PC-3 (cell line): Measurements from ENCODE around the gene PLK5. TPM values are rescaled to one million over a fixed set of nuclear protein-coding genes. Genes with fewer than 3 reads are reported as not detected.

Experiments used
- ATAC-seq: fragments of 200-7000 bp; cut with Tn5 transposase; 2 replicates; pipeline ENCODE4 v1.9.1; 2020; ENCODE audit warnings: mild to moderate bottlenecking, moderate library complexity
- BruUV-seq: library from RNA; stranded (reverse); fragments of 400-500 nt; replicated peaks from 2 replicates; lab custom pipeline; 2021; lab: Mats Ljungman, UMichigan
- CTCF ChIA-PET: fragments of 300-600 bp; sonication (Branson Sonifier 250); formaldehyde crosslinking; loops from one replicate; lab custom pipeline; 2022; ENCODE audit warnings: antibody characterized with exemption; lab: Charles Lee
- POLR2A ChIA-PET: fragments of 300-600 bp; sonication (Branson Sonifier 250); formaldehyde crosslinking; loops from one replicate; lab custom pipeline; 2022; ENCODE audit warnings: antibody characterized with exemption; ENCODE audit not compliant: unreplicated experiment; lab: Charles Lee
- DNase-seq: peaks from one replicate; pipeline ENCODE4 v3.0.0-alpha.2; 2015
- H2AFZ ChIP-seq: fragments of 300-600 bp; sonication (generic); 2 replicates; pipeline ENCODE4 v1.6.0; 2016; ENCODE audit warnings: antibody characterized with exemption, low read length
- H3F3A ChIP-seq: fragments of 300-600 bp; sonication (generic); one replicate; pipeline ENCODE4 v1.6.0; 2017; ENCODE audit warnings: antibody characterized with exemption, low read length, control low read depth, mild to moderate bottlenecking; ENCODE audit not compliant: unreplicated experiment
- H3K27ac ChIP-seq: fragments of 300-600 bp; sonication (generic); 2 replicates; pipeline ENCODE4 v1.5.1; 2016; ENCODE audit warnings: mild to moderate bottlenecking, low read length
- H3K27me3 ChIP-seq: fragments of 300-600 bp; sonication (generic); 2 replicates; pipeline ENCODE4 v1.6.1; 2016; ENCODE audit warnings: low read length, mixed read lengths
- H3K36me3 ChIP-seq: fragments of 300-600 bp; sonication (generic); 2 replicates; pipeline ENCODE4 v1.6.1; 2016; ENCODE audit warnings: low read depth, mixed run types, low read length, mixed read lengths
- H3K4me1 ChIP-seq: fragments of 300-600 bp; sonication (generic); 2 replicates; pipeline ENCODE4 v1.5.1; 2016; ENCODE audit warnings: low read length; ENCODE audit not compliant: insufficient read depth
- H3K4me2 ChIP-seq: fragments of 300-600 bp; sonication (generic); 2 replicates; pipeline ENCODE4 v1.6.0; 2016; ENCODE audit warnings: low read length
- H3K4me3 ChIP-seq: fragments of 300-600 bp; sonication (generic); 2 replicates; pipeline ENCODE4 v1.5.1; 2016; ENCODE audit warnings: mild to moderate bottlenecking, low read length, mixed read lengths
- H3K79me2 ChIP-seq: fragments of 300-600 bp; sonication (generic); 2 replicates; pipeline ENCODE4 v1.6.1; 2017; ENCODE audit warnings: low read length, mixed read lengths
- H3K9ac ChIP-seq: fragments of 300-600 bp; sonication (generic); 2 replicates; pipeline ENCODE4 v1.6.0; 2016; ENCODE audit warnings: mild to moderate bottlenecking, low read length
- H3K9me2 ChIP-seq: fragments of 300-600 bp; sonication (generic); replicated peaks from 2 replicates; pipeline ENCODE4 v1.6.1; 2016; ENCODE audit warnings: mixed run types, low read length, mixed read lengths
- H3K9me3 ChIP-seq: fragments of 300-600 bp; sonication (generic); 2 replicates; pipeline ENCODE4 v1.6.1; 2016; ENCODE audit warnings: low read length, mixed read lengths
- H4K20me1 ChIP-seq: fragments of 300-600 bp; sonication (generic); 2 replicates; pipeline ENCODE4 v1.6.1; 2016; ENCODE audit warnings: low read length, mixed read lengths
- EZH2 ChIP-seq: fragments of 300-600 bp; sonication (generic); IDR thresholded peaks from one replicate; pipeline ENCODE4 v1.6.1; 2017; ENCODE audit warnings: antibody characterized with exemption, mild to moderate bottlenecking, low read length; ENCODE audit not compliant: unreplicated experiment
- EZH2phosphoT487 ChIP-seq: fragments of 300-600 bp; sonication (generic); IDR thresholded peaks from 2 replicates; pipeline ENCODE4 v1.6.1; 2018; ENCODE audit warnings: mild to moderate bottlenecking, antibody characterized with exemption, low read length, borderline replicate concordance
- intact Hi-C: fragments of 100-400 bp; cut with micrococcal nuclease; formaldehyde crosslinking; loops from 2 replicates; pipeline ENCODE4 v1.9.0; 2023
- total RNA-seq: library from RNA; depleted of rRNA; stranded (reverse); fragments of >200 nt; gene quantifications from 2 replicates; pipeline ENCODE4 v1.2.3, GENCODE V29; 2014
- TF ChIP-seq, protein P1 (sequence below): fragments of 300-600 bp; sonication (generic); conservative IDR thresholded peaks from 2 replicates; pipeline ENCODE4 v1.5.1; 2017; ENCODE audit warnings: antibody characterized with exemption, low read depth, mild to moderate bottlenecking, low read length

Gene PLK5
- total RNA-seq, 1 experiment from 2014 or later = not detected

DNA sequence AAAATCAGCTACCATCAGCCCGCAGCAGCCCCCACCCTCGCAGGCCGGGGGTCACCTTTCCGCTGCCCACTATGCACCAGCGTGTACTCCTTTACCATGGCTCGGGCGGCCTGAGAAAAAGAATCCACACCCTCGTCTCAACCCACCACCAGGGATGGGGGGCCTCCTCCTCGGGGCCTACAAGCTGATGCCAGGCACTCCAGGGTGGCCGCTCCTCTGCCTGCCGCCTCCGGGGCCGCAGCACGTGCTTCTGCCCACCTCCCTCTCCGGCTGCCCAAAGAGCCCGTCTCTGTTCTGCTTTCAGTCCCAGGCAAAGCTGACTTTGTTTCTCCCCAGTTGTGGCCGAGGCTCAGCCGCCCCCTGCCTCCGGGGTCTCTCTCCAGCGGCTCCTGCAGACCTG is 55.3 kb downstream of the PLK5 start:
- H3K27me3 ChIP-seq = no peaks in the 10 kb centered on the region
- no peaks in the 10 kb centered on the region for H3F3A ChIP-seq
- no peak overlapping the region for H2AFZ ChIP-seq
- ATAC-seq (no peak), DNase-seq (no peak)
- H3K9me3 ChIP-seq = no peaks in the 10 kb centered on the region
- BruUV-seq = no TSS peak
- no peaks in the 10 kb centered on the region for H3K9me2 ChIP-seq
- no peaks in the 10 kb centered on the region for H3K36me3 ChIP-seq
- ChIA-PET CTCF (no interaction called here), POLR2A (no interaction called here)
- H3K4me1 ChIP-seq = no peaks in the 10 kb centered on the region
- H3K9ac ChIP-seq = no peak overlapping the region
- no peak overlapping the region for H3K4me2 ChIP-seq
- no peaks in the 10 kb centered on the region for H3K79me2 ChIP-seq
- no peak overlapping the region for H3K27ac ChIP-seq
- no peaks in the 10 kb centered on the region for H4K20me1 ChIP-seq
- TF ChIP-seq, protein P1, sequence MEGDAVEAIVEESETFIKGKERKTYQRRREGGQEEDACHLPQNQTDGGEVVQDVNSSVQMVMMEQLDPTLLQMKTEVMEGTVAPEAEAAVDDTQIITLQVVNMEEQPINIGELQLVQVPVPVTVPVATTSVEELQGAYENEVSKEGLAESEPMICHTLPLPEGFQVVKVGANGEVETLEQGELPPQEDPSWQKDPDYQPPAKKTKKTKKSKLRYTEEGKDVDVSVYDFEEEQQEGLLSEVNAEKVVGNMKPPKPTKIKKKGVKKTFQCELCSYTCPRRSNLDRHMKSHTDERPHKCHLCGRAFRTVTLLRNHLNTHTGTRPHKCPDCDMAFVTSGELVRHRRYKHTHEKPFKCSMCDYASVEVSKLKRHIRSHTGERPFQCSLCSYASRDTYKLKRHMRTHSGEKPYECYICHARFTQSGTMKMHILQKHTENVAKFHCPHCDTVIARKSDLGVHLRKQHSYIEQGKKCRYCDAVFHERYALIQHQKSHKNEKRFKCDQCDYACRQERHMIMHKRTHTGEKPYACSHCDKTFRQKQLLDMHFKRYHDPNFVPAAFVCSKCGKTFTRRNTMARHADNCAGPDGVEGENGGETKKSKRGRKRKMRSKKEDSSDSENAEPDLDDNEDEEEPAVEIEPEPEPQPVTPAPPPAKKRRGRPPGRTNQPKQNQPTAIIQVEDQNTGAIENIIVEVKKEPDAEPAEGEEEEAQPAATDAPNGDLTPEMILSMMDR = no peak
- TF ChIP-seq EZH2phosphoT487 = no peak
- TF ChIP-seq EZH2 = no peak
- intact Hi-C loops = no loop called here
- no peak overlapping the region for H3K4me3 ChIP-seq

DNA sequence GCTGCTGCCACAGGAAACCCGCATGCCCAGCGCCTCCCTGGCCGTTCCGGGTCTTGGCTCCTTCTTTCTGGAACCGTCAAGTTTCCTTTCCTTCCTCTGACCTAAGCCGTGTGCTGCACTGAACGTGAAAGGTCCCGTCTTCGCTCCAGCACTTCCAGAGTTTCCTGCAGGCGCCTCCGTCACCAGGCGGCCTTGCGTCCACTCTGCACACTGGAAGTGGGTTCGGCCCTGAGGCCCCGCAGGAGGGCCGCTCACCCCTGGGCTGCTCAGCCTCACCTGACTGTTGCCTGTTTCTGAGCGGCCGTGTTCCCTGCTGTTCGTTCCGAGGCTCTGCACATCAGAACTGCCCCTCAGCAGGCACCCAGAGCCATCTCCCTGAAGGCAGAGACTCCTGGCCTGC is 56.5 kb downstream of the PLK5 start:
- Histone ChIP-seq H3K36me3 (no peaks in the 10 kb centered on the region), H3F3A (no peaks in the 10 kb centered on the region), H3K27ac (no peak overlapping the region), H4K20me1 (no peaks in the 10 kb centered on the region), H3K4me2 (no peak overlapping the region), H2AFZ (no peak overlapping the region), H3K9me2 (no peaks in the 10 kb centered on the region), H3K9ac (no peak overlapping the region), H3K4me1 (no peaks in the 10 kb centered on the region), H3K4me3 (no peak overlapping the region), H3K27me3 (no peaks in the 10 kb centered on the region), H3K9me3 (no peaks in the 10 kb centered on the region), H3K79me2 (peaks cover 1% of the 10 kb centered on the region; the same call in 1 of the 2 replicates)
- BruUV-seq = no TSS peak
- ChIA-PET CTCF (no interaction called here), POLR2A (no interaction called here)
- TF ChIP-seq, protein P1 = no peak
- TF ChIP-seq EZH2phosphoT487 (no peak), EZH2 (no peak)
- no peak for ATAC-seq
- no peak for DNase-seq
- intact Hi-C loops = no loop called here

DNA sequence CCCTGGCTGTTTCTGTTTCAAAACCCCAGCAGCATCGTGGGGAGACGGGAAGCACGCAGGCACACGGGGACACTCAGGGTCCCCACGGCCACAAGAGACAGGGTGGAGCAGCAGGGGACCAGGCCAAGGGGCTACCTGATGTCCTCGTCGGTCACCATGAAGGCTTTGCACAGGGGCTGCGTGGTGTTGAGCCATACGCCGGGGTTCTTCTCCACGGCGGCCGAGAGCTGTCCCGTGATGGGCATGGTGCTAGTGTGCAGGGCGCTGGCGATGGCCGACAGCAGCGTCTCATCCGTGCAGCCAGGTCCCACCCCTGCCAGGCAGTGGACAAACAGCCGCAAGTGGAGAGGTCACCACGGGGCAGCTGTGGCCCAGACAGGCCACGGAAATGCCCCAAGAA is 57.1 kb downstream of the PLK5 start:
- Histone ChIP-seq H2AFZ (no peak overlapping the region), H3K79me2 (peaks cover 7% of the 10 kb centered on the region; the same call in 1 of the 2 replicates), H3F3A (no peaks in the 10 kb centered on the region), H3K4me2 (no peak overlapping the region), H3K4me3 (no peak overlapping the region), H3K9ac (no peak overlapping the region), H3K27ac (no peak overlapping the region), H3K4me1 (no peaks in the 10 kb centered on the region), H4K20me1 (no peaks in the 10 kb centered on the region), H3K27me3 (no peaks in the 10 kb centered on the region), H3K36me3 (no peaks in the 10 kb centered on the region), H3K9me3 (no peaks in the 10 kb centered on the region), H3K9me2 (no peaks in the 10 kb centered on the region)
- intact Hi-C loops = no loop called here
- CTCF ChIA-PET = no interaction called here
- TF ChIP-seq EZH2 (no peak), EZH2phosphoT487 (no peak)
- TF ChIP-seq, protein P1 = no peak
- POLR2A ChIA-PET = no interaction called here
- BruUV-seq = no TSS peak
- ATAC-seq (no peak), DNase-seq (no peak)
